ENCODE measurements around the gene SLC41A2.
"Not testable (repeated sequence)": the region's sequence is repeated elsewhere in the genome, so short reads cannot be mapped to it uniquely, and the experiment has no call there.

SLC41A2 gene, protein sequence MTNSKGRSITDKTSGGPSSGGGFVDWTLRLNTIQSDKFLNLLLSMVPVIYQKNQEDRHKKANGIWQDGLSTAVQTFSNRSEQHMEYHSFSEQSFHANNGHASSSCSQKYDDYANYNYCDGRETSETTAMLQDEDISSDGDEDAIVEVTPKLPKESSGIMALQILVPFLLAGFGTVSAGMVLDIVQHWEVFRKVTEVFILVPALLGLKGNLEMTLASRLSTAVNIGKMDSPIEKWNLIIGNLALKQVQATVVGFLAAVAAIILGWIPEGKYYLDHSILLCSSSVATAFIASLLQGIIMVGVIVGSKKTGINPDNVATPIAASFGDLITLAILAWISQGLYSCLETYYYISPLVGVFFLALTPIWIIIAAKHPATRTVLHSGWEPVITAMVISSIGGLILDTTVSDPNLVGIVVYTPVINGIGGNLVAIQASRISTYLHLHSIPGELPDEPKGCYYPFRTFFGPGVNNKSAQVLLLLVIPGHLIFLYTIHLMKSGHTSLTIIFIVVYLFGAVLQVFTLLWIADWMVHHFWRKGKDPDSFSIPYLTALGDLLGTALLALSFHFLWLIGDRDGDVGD

DNA sequence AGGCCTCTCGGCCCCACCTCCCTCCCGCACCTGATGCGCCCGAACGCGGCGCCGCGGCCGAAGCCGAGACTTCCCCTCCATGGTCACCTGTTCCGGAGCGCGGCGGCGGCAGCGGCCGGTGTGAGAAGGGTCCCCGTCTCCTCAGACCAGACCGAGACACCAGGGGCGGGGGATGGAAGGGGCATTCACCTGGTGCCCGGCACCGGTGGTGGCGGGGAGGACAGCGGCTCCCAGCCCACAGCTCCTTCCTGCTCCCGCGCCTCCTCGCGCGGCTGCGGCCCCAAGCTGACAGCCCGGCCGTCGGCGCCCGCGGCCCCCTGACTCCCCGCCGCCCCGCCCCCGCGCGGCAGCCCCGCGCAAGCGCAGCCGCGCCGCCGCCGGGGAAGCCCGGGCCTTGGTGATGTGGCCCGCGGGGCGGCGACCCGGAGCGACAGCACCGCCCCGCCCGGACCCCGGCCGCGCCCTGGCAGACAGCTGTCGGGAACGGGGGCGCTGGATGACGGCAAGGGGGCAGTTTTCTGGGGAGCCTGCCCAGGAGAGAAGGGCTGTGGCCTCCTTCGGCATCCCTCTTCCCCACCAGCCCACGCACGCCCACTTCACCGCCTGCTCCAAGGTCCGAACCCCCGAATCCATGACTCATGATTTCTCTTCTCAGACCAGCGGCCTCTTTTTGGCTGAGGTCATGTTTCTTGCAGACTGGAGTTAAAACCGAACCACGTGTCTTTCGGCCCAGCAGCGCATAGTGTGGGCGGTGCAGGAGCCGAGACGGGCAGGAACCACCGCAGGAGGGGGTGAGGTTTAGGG is at the start of gene SLC41A2:
SLC41A2 (minus strand) TSS at position 290 of the 804 bp plus-strand sequence. CDS start 29,763 bp downstream, outside the sequence.
- peak; percentile 62 for DNase-seq (ENCODE audit: low spot score)

DNA sequence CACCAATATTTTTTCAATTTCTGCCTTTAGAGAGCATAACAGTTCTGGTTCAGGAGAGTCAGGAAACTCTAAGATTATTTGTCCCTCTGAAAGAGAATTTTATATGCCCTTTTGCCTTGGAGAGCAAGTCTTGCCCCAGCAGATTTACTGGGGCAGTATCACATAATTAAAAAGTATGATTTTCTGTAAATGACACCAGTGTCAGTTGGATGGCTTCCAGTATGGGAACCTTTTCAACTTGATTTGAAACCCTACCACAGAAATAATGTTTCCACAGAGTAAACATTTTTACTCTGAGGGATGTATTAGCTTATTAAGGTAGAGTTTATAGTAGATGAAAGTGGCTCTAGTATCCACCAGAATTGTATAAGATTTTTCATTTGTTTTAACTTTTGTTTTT is 43.4 kb upstream of the SLC41A2 start:
- no peak for DNase-seq (ENCODE audit: low spot score)

DNA sequence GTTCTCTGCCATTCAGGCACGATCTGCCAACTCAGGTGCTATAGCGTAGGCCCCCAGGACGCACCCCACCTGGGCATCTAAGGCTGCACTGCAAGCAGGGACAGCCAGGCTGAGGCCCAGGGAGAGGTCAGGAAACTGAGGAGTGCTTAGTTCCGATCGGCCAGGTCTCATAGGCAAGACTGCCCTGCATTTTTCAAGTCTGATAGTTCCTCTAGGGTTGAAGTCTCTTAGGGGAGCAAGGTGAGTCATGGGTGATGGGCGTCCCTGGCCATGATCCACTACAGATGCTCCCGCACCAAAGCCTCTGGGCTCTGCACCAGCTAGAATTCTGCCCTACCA is 41.2 kb upstream of the SLC41A2 start:
- DNase-seq (ENCODE audit: low spot score) = no peak

DNA sequence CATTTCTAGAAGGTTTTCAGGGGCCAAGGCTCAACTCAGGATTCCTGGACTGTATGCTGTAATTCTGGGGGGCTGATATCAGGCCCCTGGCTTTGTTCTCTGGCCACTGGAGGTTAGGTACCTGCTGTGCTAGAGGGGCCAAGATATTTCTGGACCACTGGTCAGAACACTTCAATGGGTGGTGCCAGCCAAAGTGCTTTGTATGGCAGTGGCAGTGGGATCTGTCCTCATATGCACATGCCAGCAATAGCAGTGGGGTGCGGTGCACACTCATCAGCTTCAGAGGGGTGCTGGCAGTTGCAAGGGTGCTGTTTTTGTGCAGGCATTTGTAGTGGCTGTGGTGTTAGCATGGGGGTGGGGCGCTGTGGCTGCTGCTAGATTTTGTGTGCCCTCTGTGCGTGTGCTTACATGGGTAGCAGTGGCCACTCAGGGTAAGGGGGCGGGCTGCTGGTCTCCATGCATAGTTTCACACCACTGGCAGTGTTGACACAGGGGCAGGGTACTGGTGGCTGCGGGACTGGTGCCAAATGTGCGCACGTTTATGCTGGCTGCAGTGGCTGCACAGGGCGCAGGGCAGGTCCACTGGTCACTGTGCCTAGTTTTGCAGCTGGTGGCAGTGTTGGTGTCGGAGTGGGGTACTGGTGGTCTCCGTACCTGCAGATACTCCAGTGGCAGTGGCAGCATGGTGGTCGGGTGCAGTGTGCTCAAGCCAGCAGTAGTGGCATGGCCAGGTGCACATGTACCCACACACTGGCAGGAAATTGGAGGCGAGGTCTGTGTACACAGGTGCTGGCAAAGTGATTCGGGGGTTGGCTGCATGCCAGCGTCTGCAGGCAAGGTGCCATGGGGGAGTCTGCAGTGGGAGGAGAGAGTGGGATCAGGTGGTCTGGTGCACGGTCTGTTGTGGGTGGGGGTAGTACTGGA is 40.6 kb upstream of the SLC41A2 start:
- DNase-seq (ENCODE audit: low spot score) = no peak

DNA sequence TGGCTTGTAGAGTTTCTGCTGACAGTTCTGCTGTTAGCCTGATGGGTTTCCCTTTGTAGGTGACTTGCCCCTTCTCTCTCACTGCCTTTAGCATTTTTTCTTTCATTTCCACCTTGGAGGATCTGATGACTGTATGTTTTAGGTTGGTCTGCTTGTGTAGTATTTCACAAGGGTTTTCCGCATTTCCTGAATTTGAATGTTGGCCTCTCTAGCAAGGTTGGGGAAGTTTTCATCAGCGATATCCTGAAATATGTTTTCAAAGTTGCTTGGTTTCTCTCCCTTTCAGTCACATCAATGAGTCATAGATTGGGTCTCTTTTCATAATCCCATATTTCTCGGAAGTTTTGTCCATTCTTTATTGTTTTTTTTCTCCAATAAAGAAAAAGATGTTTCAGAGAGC is 39.5 kb upstream of the SLC41A2 start:
- DNase-seq (ENCODE audit: low spot score) = no peak

DNA sequence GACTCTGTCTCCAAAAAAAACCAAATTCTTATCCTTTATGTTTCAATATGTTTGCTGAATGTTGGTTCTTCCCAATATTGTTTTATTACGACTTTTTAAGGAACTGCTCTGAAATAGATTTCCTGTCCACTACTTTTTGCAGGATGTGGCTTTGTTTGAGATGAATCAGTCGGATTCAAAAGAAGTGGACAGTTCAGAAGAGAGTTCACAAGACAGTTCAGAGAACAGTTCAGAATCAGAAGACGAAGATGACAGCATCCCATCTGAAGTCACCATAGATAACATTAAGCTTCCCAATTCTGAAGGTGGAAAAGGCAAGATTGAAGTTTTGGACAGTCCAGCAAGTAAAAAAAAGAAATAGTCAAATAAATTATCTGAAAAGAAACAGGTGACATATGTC is 36.2 kb upstream of the SLC41A2 start:
- DNase-seq (ENCODE audit: low spot score) = no peak

DNA sequence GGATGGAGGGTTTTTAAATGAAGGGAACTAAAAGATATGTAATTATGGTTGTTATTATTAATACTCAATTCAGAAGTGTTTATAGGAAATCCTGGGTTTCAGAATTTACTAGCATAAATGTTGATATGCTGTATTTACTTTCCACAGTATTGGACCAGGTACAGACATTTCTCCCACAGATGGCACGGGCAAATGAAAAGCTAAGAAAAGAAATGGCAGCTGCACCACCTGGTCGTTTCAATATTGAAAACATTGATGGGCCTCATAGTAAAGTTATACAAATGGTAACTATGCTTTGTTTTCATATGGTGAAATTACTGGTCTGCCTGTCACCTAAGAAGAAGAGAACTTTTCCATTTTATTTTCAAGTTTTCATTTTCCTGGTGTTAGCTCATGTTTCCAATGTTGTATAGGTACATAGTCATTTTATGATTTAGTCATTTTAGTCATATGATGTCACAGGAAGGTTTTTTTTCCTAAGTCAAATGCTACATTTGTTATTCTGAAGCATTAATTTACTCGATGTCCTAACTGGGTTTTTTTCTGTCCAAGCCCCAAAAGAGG is 33.6 kb upstream of the SLC41A2 start:
- no peak for DNase-seq (ENCODE audit: low spot score)

DNA sequence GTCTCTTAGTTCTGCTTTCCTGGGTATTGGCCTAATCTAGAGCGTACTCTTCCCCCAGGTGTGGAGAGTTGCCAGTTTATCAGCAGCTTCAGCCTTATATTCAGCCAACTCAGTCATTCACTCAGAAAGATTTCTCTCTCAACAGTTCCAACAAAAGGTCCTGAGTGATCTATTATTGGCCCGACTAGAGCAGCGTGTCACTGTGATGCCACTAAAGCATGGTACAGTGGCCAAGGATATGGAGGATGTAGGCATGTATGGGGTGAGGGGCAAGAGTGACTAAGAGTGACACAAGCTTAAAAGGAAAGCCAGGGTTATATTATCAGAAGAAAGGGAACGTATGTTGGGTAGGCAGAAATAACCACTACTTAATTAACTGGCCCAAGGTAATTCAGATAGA is 32.9 kb upstream of the SLC41A2 start:
- no peak for DNase-seq (ENCODE audit: low spot score)

DNA sequence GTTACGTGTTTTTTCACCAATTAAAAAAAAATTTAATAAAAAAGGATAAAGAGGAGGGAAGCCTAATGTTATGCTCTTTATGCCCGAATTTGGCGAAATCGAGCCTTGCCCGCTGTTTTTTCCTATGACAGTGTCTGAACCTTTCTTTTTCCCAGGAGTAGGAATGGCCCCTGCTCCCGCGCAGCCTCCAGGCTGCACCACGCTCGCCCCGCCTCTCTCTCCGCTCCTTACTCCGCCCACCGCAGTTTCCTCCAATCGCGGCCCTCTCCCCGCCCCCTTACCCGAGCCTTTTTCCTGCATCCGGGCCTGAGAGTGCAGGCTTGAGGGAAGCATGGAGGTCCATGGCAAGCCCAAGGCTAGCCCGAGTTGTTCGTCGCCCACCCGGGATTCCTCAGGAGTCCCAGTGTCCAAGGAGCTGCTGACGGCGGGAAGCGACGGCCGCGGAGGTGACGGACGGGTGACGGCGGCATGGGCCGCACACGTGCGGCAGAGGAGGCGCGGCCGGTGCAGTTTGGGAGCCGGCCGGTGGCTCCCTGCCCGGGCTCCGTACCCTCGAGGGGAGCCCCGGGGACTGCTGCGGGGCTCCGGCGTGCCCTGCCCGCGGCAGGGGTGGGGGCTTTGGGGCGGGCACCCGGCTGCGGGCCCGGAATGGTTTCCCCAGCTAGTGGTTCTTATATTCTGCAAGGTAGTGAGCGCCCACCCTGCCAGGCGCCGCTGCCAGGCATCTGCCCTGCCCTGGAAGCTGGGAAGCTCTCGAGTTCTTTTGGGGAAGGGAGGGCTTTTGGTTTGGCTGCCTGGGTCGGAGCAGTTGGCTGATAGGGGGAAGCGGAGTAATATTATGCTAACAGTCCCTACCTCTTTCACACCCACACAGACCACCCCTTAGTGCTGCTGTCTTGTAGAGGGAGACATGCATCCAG is 28.2 kb upstream of the SLC41A2 start, which contains the start of gene NOPCHAP1:
NOPCHAP1 (plus strand) TSS at position 295 of the 920 bp plus-strand sequence; CDS start at position 332, 37 bp downstream.
- DNase-seq (ENCODE audit: low spot score) = peak; percentile 89

DNA sequence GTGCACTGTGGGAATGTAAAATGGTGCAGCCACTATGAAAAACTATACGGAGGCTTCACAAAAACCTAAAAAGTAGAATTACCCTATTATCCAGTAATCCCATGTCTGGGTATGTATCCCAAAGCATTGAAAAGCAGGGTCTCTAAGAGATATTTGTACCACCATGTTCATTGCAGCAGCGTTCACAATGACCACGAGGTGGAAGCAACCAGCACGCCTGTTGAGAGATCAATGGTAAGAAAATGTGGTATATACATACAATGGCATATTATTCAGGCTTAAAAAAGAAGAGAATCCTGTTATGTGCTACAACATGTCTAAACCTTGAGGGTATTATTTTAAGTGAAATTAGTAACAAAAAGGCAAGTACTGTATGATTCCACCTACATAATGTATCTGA is 27.1 kb upstream of the SLC41A2 start:
- DNase-seq (ENCODE audit: low spot score) = no peak

DNA sequence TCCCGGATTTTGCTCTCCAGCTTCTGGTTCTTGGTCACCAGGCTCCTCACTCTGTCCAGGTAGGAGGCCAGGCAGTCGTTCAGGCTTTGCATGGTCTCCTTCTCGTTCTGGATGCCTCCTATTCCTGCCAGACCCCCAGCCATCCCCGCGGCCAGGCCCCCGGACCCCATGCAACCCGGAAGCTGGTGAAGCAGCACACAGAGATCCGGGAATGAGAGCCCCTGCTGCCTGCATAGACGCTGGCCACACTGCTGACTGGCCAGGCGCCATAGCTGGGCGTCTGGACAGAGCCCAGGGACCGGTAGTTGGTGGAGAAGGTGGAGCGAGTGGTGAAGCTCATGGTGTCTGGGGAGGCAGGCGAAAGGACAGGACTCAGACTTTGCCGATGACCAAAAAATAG is 19.6 kb upstream of the SLC41A2 start:
- DNase-seq (ENCODE audit: low spot score) = not testable (repeated sequence)

DNA sequence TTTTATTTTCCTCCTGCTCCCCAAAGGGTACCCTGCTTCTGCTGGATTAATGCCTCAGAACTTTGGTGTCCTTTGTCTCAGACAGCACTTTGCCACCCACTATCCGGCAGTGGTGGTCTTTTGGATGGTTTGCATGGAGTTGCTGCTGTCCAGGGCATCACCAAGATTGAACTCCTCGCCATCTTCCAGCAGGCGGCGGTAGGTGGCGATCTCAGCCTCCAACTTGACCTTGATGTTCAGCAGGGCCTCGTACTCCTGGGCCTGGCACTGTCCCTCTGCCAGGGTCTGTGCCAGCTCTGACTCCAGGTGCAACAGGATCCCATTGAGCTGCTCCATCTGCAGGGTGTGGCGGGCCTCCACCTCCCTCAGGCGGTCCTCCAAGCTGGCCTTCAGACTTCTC is 18.6 kb upstream of the SLC41A2 start:
- DNase-seq (ENCODE audit: low spot score) = no peak

DNA sequence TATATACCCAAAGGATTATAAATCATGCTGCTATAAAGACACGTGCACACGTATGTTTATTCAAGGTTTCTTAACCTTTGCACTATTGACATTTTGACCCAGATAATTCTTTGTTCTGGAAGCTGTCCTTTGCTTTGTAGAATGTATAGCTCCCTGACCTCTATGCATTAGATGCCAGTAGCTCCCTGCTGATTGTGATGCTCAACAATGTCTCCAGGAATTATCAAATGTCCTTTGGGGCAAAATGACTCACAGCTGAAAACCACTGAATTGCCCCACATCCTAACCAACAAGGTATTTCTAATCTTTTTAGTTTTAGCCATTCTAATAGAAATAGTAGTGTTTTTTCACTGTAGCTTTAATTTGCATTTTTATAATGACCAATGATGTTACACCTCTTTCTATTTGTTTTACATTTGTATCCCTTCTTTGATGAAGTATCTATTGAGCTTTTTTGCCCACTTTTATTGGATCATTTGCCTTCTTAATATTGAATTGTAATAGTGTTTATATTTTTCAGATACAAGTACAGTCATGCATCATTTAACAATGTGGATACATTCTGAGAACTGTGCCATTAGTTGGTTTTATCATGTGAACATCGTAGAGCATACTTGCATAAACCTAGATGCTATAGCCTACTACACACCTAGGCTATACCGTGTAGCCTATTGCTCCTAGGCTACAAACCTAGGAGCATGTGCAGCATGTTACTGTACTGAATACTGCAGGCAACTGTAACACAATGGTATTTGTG is 17.7 kb upstream of the SLC41A2 start:
- no peak for DNase-seq (ENCODE audit: low spot score)

DNA sequence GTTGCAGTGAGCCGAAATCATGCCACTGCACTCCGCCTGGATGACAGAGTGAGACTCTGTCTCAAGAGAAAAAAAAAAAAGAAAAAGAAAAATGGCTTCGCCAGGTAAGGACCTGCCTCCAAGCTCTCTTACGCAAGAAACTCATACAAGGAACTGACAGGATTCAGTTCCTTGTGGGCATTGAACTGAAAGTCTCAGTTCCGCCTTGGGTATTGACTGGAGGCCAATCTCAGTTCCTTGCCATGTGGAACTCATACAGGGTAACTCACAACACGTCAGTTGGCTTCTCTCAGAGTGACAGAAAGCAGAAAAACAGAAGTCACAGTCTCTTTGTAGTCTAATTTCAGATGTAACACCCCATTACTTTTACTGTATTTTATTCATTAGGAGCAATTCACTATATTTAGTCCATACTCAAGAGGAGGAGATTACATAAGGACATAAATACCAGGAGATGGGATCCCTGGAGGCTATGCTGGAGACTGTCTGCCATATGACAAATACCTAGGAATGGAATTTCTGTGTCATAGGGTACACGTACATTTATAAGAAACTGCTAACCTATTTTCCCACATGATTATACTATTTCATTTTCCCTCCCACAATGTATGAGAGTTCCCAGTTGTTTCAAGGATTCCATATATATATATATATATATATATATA is 16.7 kb upstream of the SLC41A2 start:
- DNase-seq (ENCODE audit: low spot score) = peak; percentile 86

DNA sequence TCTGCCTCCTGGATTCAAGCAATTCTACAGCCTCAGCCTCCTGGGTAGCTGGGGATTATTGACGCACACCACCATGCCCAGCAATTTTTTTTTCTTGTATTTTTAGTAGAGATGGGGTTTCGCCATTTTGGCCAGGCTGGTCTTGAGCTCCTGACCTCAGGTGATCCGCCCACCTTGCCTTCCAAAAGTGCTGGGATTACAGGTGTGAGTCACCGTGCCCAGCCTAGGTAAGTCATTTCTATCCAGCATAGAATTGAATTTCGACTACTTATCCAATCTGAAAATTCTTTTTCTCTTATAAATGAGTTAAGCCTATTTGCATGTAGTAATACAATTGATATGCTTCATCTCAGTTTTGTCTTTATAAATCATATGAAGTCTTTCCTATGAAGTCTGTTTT is 15.2 kb upstream of the SLC41A2 start:
- DNase-seq (ENCODE audit: low spot score) = no peak

DNA sequence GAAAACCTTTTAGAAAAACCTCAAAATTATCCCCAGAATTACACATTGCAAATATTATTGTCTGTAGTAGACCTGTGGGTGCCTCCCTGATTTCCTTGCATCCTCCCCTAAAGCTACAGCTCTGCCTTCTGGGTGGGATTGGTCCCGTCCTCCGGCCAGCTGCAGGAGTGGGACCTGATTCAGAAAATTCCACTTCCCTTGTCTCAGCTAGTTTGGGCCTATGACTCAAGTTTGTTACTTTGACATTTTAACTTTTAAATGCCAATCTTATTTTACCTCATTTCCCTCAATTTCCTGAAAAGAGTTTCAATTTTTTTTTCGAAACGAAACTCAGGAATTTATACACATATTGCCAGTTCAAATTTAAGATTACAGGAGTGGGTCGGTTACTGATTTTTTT is 13.2 kb upstream of the SLC41A2 start:
- no peak for DNase-seq (ENCODE audit: low spot score)

DNA sequence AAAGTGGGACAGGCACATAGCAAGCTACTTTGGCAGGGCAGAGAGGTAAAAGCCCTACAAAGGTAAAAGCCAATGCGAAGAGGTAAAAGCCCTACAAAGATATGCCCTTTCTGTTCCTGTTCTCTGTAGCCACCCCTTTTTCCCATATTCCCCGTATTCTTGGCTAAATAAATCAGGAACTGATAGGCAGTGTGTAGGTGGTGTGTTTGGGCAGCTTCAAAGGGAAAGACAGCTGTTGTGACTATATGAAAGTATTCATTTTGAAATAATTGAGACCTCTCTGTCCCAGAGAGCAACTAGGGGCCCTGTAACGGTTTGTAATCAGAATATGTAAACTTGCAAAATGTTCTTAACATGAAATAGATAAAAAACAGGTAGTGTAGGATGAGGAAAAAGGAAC is 11.3 kb upstream of the SLC41A2 start:
- no peak for DNase-seq (ENCODE audit: low spot score)

DNA sequence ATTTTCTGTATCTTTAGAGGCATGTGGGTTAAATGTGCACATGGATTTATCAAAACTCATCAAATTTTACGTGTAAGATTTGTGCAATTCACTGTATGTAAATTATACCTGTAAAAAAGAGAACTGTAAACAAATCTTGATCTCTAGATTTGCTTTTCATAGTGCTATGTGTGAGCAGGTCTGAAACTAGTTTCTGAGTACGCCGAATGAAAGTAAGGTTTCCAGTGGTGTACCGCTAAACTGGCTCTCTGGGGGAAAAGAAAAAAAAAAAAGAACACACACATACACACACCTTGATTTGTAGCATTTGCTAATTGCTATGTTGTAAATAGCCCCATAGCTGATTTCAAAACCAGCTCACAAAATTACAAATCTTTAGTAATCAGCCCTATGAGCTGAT is 8.6 kb upstream of the SLC41A2 start:
- DNase-seq (ENCODE audit: low spot score) = no peak

DNA sequence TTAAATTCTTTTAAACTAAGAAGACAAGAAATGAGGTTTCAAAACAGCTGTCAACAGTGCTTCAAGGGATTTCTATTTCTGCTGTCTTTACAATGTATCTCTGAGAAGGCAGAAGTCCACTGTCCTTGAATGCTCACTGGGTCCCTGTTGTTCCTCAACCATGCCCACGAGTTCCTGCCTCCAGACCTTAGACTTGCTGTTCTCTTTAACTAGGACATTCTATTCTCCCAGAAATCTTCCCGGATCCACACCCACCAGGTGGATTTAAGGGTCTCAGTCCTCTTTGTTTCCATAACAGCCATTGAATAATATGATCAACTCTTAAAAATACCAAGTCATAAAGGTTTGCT is 6.7 kb upstream of the SLC41A2 start:
- DNase-seq (ENCODE audit: low spot score) = no peak
